GM18508 (cell line): ENCODE results near the gene APLP2.
"Not testable (repeated sequence)": the region's sequence is repeated elsewhere in the genome, so short reads cannot be mapped to it uniquely, and the experiment has no call there.

ENCODE experiments used
- ATAC-seq: cut with Tn5 transposase; IDR thresholded peaks from one replicate; pipeline ENCODE4 v1.9.1; 2021; ENCODE audit warnings: moderate number of reproducible peaks; ENCODE audit not compliant: insufficient read depth, unreplicated experiment

APLP2 gene

DNA sequence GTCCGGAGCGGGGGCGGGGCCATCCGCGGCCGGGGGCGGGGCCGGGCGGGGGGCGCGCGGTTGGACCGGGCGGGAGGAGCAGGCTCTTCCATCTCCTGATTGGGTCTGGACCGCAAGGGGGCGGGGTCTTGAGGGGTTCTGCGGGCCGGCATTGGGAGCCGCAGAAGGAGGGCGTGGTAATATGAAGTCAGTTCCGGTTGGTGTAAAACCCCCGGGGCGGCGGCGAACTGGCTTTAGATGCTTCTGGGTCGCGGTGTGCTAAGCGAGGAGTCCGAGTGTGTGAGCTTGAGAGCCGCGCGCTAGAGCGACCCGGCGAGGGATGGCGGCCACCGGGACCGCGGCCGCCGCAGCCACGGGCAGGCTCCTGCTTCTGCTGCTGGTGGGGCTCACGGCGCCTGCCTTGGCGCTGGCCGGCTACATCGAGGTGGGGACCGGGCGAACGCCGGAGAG lies at the start of gene APLP2:
Gene APLP2 (plus strand): TSS at position 236 of the 450 bp plus-strand sequence. CDS start 84 bp downstream, at position 320.
- peak; percentile 90 for ATAC-seq

DNA sequence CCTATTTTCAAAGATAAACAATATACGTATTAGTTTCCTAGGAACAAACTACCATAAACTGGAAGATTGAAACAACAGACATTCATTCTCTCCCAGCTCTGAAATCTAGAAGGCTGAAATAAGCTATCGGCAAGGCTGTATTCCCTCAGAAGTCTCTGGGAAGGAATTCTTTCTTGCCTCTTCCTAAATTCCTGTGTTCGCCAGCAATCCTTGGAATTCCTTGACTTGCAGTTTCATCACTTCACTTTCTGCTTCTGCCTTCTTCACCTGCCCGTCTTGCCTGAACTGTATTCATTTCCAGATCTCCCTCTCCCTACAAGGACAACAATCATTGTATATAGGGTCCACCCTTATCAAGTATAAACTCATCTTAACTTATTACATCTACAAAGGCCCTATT lies 49.4 kb upstream of the APLP2 start:
- no peak for ATAC-seq

DNA sequence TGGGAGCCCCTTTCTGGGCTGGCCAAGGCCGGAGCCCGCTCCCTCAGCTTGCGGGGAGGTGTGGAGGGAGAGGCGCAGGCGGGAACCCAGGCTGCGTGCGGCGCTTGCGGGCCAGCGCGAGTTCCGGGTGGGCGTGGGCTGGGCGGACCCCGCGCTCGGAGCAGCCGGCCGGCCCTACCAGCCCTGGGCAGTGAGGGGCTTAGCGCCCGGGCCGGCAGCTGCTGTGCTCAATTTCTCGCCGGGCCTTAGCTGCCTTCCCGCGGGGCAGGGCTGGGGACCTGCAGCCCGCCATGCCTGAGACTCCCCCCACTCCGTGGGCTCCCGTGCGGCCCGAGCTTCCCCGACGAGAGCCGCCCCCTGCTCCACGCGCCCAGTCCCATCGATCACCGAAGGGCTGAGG lies 48.1 kb upstream of the APLP2 start:
- ATAC-seq = not testable (repeated sequence)

DNA sequence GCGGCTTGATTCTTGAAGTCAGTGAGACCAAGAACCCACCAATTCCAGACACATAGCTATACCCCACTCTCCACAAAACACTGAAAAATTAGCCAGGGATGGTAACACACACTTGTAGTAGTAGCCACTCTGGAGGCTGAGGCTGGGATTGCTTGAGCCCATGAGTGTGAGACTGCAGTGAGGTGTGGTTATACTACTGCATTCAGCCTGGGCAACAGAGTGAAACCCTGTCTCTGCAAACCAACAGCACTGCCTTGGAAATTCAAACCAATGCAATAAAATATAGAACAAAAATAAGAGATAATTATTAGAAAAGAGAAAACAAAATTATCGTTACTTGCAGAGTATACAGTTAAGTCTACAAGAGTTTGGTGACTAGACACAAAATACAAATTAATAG lies 46.9 kb upstream of the APLP2 start:
- ATAC-seq = no peak

DNA sequence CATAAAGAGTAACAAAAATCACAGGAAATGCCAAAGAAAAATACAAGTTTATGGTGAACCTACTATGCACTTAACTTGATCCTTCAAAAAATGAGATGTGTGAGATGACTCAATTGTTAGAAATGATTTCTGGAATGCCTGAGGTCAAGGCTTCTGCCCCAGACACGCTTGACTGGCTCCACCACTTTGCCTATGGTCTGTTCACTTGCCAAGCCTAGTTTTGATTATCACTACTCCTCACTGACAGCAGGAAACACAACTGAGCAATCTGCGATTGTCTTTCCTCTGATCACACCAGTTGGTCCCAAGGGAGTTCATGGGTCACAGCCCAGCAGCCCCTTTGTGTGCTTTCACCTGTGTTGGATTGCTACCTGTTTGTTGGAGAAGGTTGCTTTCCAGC lies 46.5 kb upstream of the APLP2 start:
- peak; percentile 84 for ATAC-seq

GRCh38 chr11:130024361-130024760 lies 45.3 kb upstream of the APLP2 start:
- ATAC-seq = no peak

GRCh38 chr11:130025371-130025770 lies 44.3 kb upstream of the APLP2 start:
- no peak for ATAC-seq

GRCh38 chr11:130029137-130029536 lies 40.6 kb upstream of the APLP2 start:
- peak; percentile 50 for ATAC-seq

DNA sequence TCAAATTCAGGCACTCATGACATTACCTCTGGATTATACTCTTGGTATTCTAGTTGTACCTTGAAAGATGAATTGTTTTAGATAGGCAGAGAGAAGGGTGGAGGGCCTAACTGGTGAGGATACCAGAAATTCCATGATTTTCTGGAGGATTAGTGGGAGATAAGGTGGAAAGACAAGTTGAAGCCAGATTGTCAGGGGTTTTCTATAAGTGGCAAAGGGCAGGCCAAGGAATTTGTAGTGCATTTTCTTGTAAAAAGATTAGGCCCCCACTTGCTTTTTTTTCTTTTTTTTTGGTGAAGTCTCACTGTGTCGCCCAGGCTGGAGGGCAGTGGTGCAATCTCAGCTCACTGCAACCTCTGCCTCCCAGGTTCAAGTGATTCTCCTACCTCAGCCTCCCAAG lies 38.6 kb upstream of the APLP2 start:
- ATAC-seq = no peak

DNA sequence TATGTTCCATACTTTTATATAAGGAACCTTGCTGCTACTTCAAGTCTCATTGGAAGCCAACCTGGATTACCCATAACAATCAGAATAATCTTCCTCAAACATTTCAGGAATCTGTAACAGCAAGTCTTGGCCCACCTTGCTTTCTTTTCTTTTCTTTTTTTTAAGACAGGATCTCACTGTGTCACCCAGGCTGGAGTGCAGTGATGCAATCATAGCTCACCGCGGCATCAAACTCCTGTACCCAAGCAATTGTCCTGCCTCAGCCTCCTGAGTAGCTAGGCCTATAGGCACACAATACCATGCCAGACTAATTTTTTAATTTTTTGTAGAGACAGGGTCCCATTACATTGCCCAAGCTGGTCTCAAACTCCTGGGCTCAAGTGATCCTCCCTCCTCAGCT lies 37.7 kb upstream of the APLP2 start:
- no peak for ATAC-seq

DNA sequence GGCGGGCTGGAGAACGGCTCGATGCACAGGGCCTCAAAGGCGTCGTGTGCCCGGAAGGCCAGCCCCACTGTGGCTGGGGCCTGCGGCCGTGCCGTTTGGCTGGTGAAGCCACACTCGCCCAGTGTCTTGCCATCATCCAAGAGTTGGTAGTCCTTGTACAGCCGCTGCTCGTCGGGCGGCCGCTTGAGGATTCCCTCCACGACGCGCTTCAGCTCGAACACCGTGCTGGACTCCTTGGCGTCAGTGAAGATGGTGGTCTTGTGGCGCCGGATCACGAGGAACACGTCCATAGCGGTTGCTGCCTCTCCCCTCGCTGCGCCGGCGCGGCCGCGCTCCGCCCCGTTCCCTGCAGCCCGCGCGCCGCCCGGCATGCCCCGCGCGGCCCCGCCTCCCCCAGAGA lies 36.8 kb upstream of the APLP2 start:
- ATAC-seq = no peak

DNA sequence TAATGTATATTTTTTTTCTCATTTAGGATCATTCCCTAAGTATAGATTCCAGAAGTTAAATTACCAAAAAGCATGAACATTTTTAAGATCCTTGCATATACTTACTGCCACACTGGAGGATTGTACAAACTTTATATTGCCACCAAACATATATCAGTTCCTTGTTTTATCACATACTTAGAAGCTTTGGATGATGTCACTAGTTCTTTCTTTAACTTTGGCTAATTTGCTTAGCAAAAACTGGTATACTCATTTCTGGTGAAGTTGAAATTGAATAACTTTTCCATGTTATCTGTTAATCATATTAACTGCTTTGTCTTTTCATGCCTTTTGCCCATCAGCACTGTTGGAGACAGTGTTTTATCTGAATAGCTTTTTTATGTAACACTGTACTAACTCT lies 35.5 kb upstream of the APLP2 start:
- no peak for ATAC-seq

GRCh38 chr11:130037058-130037457 lies 32.6 kb upstream of the APLP2 start:
- no peak for ATAC-seq

DNA sequence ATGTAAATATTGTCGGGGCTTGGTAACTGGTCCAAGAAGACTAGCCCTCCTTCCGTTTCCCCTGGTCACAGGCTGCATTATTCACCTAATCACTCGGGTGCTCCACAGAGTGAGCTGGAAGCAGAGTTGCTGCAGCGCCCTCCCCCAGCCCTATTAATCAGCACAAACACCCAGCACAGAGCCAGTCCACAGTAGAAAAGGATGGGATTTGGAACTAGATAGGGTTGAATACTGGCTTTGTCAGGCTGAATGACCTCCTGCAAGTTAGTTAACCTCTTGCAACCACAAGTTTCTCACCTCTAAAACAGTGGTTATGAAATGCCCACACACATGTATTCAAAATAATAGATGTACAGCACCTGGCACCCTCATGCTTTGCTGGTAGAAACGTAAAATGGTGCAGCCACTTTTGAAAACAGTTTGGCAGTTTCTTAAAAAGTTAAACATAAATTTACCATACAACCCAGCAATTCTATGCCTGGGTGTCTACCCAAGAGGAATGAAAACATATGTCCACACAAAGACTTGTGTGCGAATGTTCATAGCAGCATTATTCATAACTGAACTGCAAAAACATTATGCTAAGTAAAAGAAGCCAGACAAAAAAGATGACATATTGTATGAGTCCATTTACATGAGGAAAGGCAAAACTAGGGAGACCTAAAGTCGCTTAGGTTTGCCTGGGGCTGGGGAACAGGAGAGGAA lies 31.7 kb upstream of the APLP2 start:
- ATAC-seq = no peak

DNA sequence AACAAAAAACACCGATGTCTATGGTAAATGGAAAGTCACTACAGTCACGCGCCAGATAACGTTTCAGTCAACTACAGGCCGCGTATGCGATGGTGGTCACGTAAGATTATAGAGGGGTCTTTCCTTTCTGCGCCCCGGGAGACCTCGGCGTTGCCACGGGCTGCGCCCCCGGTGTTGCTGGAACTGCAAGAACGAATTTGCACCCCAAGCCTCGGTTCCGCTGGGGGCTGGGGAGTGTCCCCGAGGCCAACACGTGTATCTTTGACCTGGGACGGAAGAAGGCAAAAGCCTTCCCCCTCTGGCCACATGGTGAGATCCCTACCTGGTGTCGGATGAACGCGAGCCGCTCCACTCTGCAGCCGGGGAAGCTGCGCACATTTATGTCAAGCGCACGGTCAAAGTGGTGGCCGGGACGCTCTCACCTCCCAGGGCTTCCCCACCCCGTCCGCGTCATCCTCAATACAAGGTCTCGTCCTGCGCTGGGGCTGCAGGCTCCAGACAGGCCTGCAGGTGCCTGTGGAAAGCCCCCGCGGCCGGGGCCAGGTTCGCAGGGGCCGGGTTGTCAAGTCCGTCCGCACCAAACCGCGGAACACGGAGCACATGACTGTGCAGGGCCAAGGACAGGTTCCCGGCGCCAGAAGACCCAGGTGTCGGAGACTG lies 29.3 kb upstream of the APLP2 start:
- ATAC-seq = no peak

DNA sequence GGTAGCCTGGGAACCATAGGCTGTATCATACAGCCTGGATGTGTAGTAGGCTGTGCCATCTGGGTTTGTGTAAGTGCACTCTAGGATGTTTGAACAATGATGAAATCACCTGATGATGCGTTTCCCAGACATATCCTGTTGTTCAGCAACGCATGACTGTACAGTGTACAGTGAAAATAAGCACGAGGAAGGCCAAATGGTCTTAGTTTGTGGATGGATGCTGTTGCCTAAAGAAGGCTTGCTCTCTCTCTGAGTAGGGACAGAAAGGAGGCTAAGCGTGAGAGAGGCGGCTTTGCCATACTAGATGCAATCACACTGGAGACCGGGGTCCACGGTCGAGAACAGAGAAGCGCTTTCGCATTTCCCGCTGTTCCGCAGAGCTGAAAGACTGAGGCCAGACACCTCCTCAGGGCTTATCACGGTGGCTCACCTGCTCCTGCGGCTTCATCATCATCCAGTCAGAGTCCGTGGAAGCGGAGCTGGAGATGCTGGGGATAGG lies 27.6 kb upstream of the APLP2 start:
- no peak for ATAC-seq

DNA sequence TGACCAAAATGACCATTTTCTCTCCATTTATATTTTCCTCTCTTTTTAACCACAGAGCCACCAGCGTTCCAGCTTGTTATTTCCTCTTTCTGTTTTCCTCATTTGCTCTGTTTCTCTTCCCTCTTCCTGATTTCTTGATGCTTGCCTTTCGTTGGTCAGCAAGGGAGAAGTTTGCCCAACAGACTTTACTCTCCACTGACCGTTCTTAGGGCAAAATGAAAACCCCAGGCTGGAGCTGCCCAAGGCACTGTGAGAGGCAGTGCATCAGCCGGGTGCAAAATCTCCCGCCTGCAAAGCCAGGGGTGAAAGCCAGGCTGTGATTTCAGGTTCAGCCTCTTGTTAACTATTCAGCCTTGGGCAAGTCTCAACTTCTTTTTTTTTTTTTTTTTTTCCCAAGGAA lies 26.1 kb upstream of the APLP2 start:
- no peak for ATAC-seq

- no peak for ATAC-seq
These were observed 22.6 kb upstream of the APLP2 start for GRCh38 chr11:130047141-130047540.

GRCh38 chr11:130049328-130049771 lies 20.3 kb upstream of the APLP2 start:
- no peak for ATAC-seq

GRCh38 chr11:130050257-130050656 lies 19.4 kb upstream of the APLP2 start:
- no peak for ATAC-seq

DNA sequence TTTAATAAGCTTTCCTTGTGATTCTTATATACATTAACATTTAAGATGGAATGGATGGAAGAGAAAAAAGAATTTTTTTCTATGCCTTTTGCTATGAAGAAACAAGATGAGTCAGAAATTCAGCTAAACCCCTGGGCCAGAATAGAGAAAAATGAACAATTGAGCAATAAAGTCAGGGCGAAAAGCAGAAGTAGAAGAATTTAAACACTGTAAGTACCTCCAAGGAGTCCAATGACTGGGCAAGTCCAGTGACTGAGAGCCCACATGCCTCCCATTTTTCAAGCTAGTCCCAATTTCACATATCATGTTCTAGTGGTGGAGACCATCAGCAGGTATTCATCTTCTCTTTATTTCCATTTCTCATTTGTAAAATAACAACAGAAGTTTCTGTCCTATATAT lies 18.6 kb upstream of the APLP2 start:
- no peak for ATAC-seq

DNA sequence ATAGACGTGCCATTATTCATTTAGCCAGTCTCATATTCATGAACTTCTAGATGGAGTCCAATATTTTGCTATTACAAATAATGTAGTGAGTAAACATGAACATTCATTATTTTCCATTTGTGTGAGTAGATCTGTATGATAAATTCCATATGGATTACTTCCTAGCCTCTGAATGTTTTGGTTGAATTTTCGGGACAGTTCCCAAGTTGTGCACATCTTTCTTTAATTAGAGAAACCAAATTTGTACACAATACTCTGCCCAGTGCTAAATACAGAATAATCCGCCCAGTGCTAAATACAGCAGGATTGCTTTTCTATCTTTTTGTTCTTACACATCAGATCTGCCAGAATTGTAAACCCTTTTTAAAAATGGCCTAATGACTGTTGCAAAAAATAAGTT lies 17.1 kb upstream of the APLP2 start:
- no peak for ATAC-seq
